Immature natural killer cell (primary cell): Measurements from ENCODE around the gene SPRED2. TPM values are rescaled to one million over a fixed set of nuclear protein-coding genes. Genes with fewer than 3 reads are reported as not detected.

Source experiments
- DNase-seq, 3 donors: peaks; one replicate each; pipeline ENCODE4 v3.0.0; 2022; ENCODE audit warnings: mixed read lengths in 1 of 3
- H3K27ac Mint-ChIP-seq, 6 donors: one replicate each; pipeline ENCODE4 v1.8.0; 2020; ENCODE audit warnings: mixed read lengths in 6 of 6, mild to moderate bottlenecking in 5 of 6, inconsistent platforms in 4 of 6, moderate library complexity in 3 of 6
- H3K27me3 Mint-ChIP-seq, 3 donors: one replicate each; pipeline ENCODE4 v1.8.0; 2020 to 2021; ENCODE audit warnings: low read depth in 3 of 3, mild to moderate bottlenecking in 3 of 3, mixed read lengths in 3 of 3, moderate library complexity in 3 of 3, inconsistent platforms in 1 of 3
- H3K36me3 Mint-ChIP-seq, 3 donors: one replicate each; pipeline ENCODE4 v1.8.0; 2020; ENCODE audit warnings: mixed read lengths in 3 of 3, inconsistent platforms in 2 of 3, mild to moderate bottlenecking in 2 of 3
- H3K4me1 Mint-ChIP-seq, 2 donors: one replicate each; pipeline ENCODE4 v1.8.0; 2020; ENCODE audit warnings: inconsistent platforms in 2 of 2, mild to moderate bottlenecking in 2 of 2, mixed read lengths in 2 of 2, moderate library complexity in 1 of 2
- H3K4me3 Mint-ChIP-seq, 5 donors: one replicate each; pipeline ENCODE4 v1.8.0; 2020; ENCODE audit warnings: mild to moderate bottlenecking in 5 of 5, mixed read lengths in 5 of 5, inconsistent platforms in 3 of 5, moderate library complexity in 3 of 5
- H3K9me3 Mint-ChIP-seq, 6 donors: one replicate each; pipeline ENCODE4 v1.8.0; 2020; ENCODE audit warnings: mild to moderate bottlenecking in 6 of 6, mixed read lengths in 6 of 6, inconsistent platforms in 4 of 6, moderate library complexity in 3 of 6
- polyA plus RNA-seq, 3 donors: library from polyadenylated mRNA; unstranded; fragments of 300-500 nt; fragmentation: Illumina TruSeq; gene quantifications; one replicate each; pipeline ENCODE4 v1.2.3, GENCODE V29; 2021

Gene SPRED2
- polyA plus RNA-seq, 3 donors from 2014 or later: 0.67 to 1.4 TPM; not detected in 1

GRCh38 chr2:65417509-65418085 is 14.8 kb downstream of the SPRED2 start:
- DNase-seq: no peak
- H3K9me3 Mint-ChIP-seq: no peaks in the 10 kb centered on the region
- H3K27ac Mint-ChIP-seq: peak overlapping the region in 3 of 6 donors; percentile 21 to 60 (median 30)
- H3K36me3 Mint-ChIP-seq: peaks cover 0 to 6% (median 5%) of the 10 kb centered on the region in 3 donors
- peaks cover 38 to 56% of the 10 kb centered on the region in 2 donors for H3K4me1 Mint-ChIP-seq
- peaks cover 0 to 2% (median 0%) of the 10 kb centered on the region in 3 donors for H3K27me3 Mint-ChIP-seq
- peak overlapping the region in 2 of 5 donors; percentile 17 to 41 for H3K4me3 Mint-ChIP-seq

- Mint-ChIP-seq H3K4me1 (peaks cover 34 to 52% of the 10 kb centered on the region in 2 donors), H3K4me3 (peak overlapping the region in 4 of 5 donors; percentile 0 to 41 (median 16)), H3K36me3 (peaks cover 0 to 6% (median 5%) of the 10 kb centered on the region in 3 donors), H3K27me3 (peaks cover 0 to 2% (median 0%) of the 10 kb centered on the region in 3 donors), H3K27ac (no peak overlapping the region), H3K9me3 (no peaks in the 10 kb centered on the region)
- DNase-seq: peak; percentile 38 to 44 (median 40)
Measured at GRCh38 chr2:65416945-65417344, 15.5 kb downstream of the SPRED2 start.

- H3K27me3 Mint-ChIP-seq: peaks cover 0 to 2% (median 0%) of the 10 kb centered on the region in 3 donors
- H3K4me1 Mint-ChIP-seq: peaks cover 33 to 50% of the 10 kb centered on the region in 2 donors
- no peak for DNase-seq
- no peak overlapping the region for H3K4me3 Mint-ChIP-seq
- no peak overlapping the region for H3K27ac Mint-ChIP-seq
- H3K9me3 Mint-ChIP-seq: no peaks in the 10 kb centered on the region
- H3K36me3 Mint-ChIP-seq: peaks cover 0 to 6% (median 5%) of the 10 kb centered on the region in 3 donors
Measured at GRCh38 chr2:65416321-65416720, 16.1 kb downstream of the SPRED2 start.

- H3K4me3 Mint-ChIP-seq: no peak overlapping the region
- no peaks in the 10 kb centered on the region for H3K36me3 Mint-ChIP-seq
- H3K27ac Mint-ChIP-seq: no peak overlapping the region
Measured at GRCh38 chr2:65415091-65415490, 17.3 kb downstream of the SPRED2 start.

GRCh38 chr2:65413610-65414009 is 18.8 kb downstream of the SPRED2 start:
- Mint-ChIP-seq H3K4me3 (no peak overlapping the region), H3K9me3 (no peaks in the 10 kb centered on the region), H3K4me1 (peaks cover 24 to 39% of the 10 kb centered on the region in 2 donors), H3K27ac (no peak overlapping the region), H3K36me3 (no peaks in the 10 kb centered on the region), H3K27me3 (peaks cover 0 to 2% (median 0%) of the 10 kb centered on the region in 3 donors)
- DNase-seq: no peak

More at GRCh38 chr2:65415091-65415490, 17.3 kb downstream of the SPRED2 start:
- DNase-seq: no peak
- H3K9me3 Mint-ChIP-seq: no peaks in the 10 kb centered on the region
- peaks cover 0 to 2% (median 0%) of the 10 kb centered on the region in 3 donors for H3K27me3 Mint-ChIP-seq
- peaks cover 24 to 39% of the 10 kb centered on the region in 2 donors for H3K4me1 Mint-ChIP-seq

GRCh38 chr2:65413106-65413505 is 19.3 kb downstream of the SPRED2 start:
- Mint-ChIP-seq H3K27me3 (peaks cover 0 to 2% (median 0%) of the 10 kb centered on the region in 3 donors), H3K4me1 (peaks cover 21 to 38% of the 10 kb centered on the region in 2 donors), H3K27ac (no peak overlapping the region), H3K36me3 (no peaks in the 10 kb centered on the region), H3K4me3 (no peak overlapping the region), H3K9me3 (no peaks in the 10 kb centered on the region)
- DNase-seq: no peak

GRCh38 chr2:65411056-65411795 is 21.2 kb downstream of the SPRED2 start:
- no peak overlapping the region for H3K27ac Mint-ChIP-seq
- H3K4me3 Mint-ChIP-seq: no peak overlapping the region
- H3K4me1 Mint-ChIP-seq: peaks cover 10 to 31% of the 10 kb centered on the region in 2 donors
- H3K9me3 Mint-ChIP-seq: no peaks in the 10 kb centered on the region
- no peaks in the 10 kb centered on the region for H3K36me3 Mint-ChIP-seq
- peaks cover 0 to 5% (median 2%) of the 10 kb centered on the region in 3 donors for H3K27me3 Mint-ChIP-seq
- DNase-seq: no peak

GRCh38 chr2:65409045-65409444 is 23.4 kb downstream of the SPRED2 start:
- Mint-ChIP-seq H3K36me3 (no peaks in the 10 kb centered on the region), H3K4me3 (no peak overlapping the region), H3K4me1 (peaks cover 6 to 13% of the 10 kb centered on the region in 2 donors), H3K27ac (no peak overlapping the region), H3K27me3 (peaks cover 0 to 3% (median 2%) of the 10 kb centered on the region in 3 donors), H3K9me3 (no peaks in the 10 kb centered on the region)
- DNase-seq: no peak

- DNase-seq: no peak
- Mint-ChIP-seq H3K4me1 (peaks cover 6 to 13% of the 10 kb centered on the region in 2 donors), H3K27ac (peak overlapping the region in 1 of 6 donors; percentile 60), H3K27me3 (peaks cover 0 to 5% (median 2%) of the 10 kb centered on the region in 3 donors), H3K9me3 (no peaks in the 10 kb centered on the region), H3K4me3 (no peak overlapping the region), H3K36me3 (no peaks in the 10 kb centered on the region)
Measured at GRCh38 chr2:65407240-65407639, 25.2 kb downstream of the SPRED2 start.

- Mint-ChIP-seq H3K36me3 (no peaks in the 10 kb centered on the region), H3K4me1 (peaks cover 8 to 20% of the 10 kb centered on the region in 2 donors), H3K4me3 (no peak overlapping the region), H3K9me3 (no peaks in the 10 kb centered on the region), H3K27ac (no peak overlapping the region), H3K27me3 (peaks cover 0 to 6% (median 2%) of the 10 kb centered on the region in 3 donors)
- no peak for DNase-seq
Measured at GRCh38 chr2:65404988-65405697, 27.3 kb downstream of the SPRED2 start.

GRCh38 chr2:65403529-65403915 is 28.9 kb downstream of the SPRED2 start:
- peaks cover 0 to 6% (median 3%) of the 10 kb centered on the region in 3 donors for H3K27me3 Mint-ChIP-seq
- no peak for DNase-seq
- no peaks in the 10 kb centered on the region for H3K36me3 Mint-ChIP-seq
- H3K4me1 Mint-ChIP-seq: peaks cover 9 to 24% of the 10 kb centered on the region in 2 donors
- H3K4me3 Mint-ChIP-seq: no peak overlapping the region
- H3K27ac Mint-ChIP-seq: no peak overlapping the region
- no peaks in the 10 kb centered on the region for H3K9me3 Mint-ChIP-seq

GRCh38 chr2:65402780-65403528 is 29.4 kb downstream of the SPRED2 start:
- H3K9me3 Mint-ChIP-seq: no peaks in the 10 kb centered on the region

GRCh38 chr2:65402323-65402722 is 30.1 kb downstream of the SPRED2 start:
- H3K9me3 Mint-ChIP-seq: no peaks in the 10 kb centered on the region
- H3K27ac Mint-ChIP-seq: no peak overlapping the region
- H3K36me3 Mint-ChIP-seq: no peaks in the 10 kb centered on the region
- peaks cover 3 to 4% (median 3%) of the 10 kb centered on the region in 3 donors for H3K27me3 Mint-ChIP-seq
- no peak for DNase-seq
- H3K4me3 Mint-ChIP-seq: no peak overlapping the region
- H3K4me1 Mint-ChIP-seq: peaks cover 18 to 27% of the 10 kb centered on the region in 2 donors

More at GRCh38 chr2:65402780-65403528, 29.4 kb downstream of the SPRED2 start:
- peaks cover 14 to 27% of the 10 kb centered on the region in 2 donors for H3K4me1 Mint-ChIP-seq
- H3K4me3 Mint-ChIP-seq: no peak overlapping the region
- no peak overlapping the region for H3K27ac Mint-ChIP-seq
- DNase-seq: no peak
- peaks cover 3 to 5% (median 4%) of the 10 kb centered on the region in 3 donors for H3K27me3 Mint-ChIP-seq
- H3K36me3 Mint-ChIP-seq: no peaks in the 10 kb centered on the region
